ENCODE measurements around the gene PCMT1. TPM values are rescaled to one million over a fixed set of nuclear protein-coding genes. Genes with fewer than 3 reads are reported as not detected.

Gene PCMT1
- total and polyA plus RNA-seq, 2 of the 13 experiments (the other 11 are each of a cell fraction or from before 2014, with no cell fraction given) = 112 to 169 TPM

- no peak for TF ChIP-seq MXI1 (IDR thresholded peaks at IDR 0.05; ENCODE audit: borderline replicate concordance, low read depth, low read length)
- no peak for TF ChIP-seq SP5 (CRISPR knock-in tag; IDR thresholded peaks at IDR 0.05; ENCODE audit: borderline replicate concordance, low read depth)
- no peak for TF ChIP-seq ZNF674 (CRISPR knock-in tag; IDR thresholded peaks at IDR 0.05; ENCODE audit: low read depth)
- TF ChIP-seq CCAR2 (optimal IDR thresholded peaks at IDR 0.05; ENCODE audit: low read depth, low read length) = no peak
- no peak for TF ChIP-seq NR2F2 (IDR thresholded peaks at IDR 0.05; ENCODE audit: borderline replicate concordance, low read depth)
- no peak for TF ChIP-seq NR2C2 (CRISPR knock-in tag; IDR thresholded peaks at IDR 0.05; ENCODE audit: borderline replicate concordance)
Observed at GRCh38 chr6:149815788-149816187, 66.2 kb downstream of the PCMT1 start (continued).

GRCh38 chr6:149820506-149820905, 71.0 kb downstream of the PCMT1 start:
- H3K27me3 ChIP-seq (ENCODE audit: control insufficient read depth in 1 of 2, insufficient read depth in 2 of 2, low read length in 2 of 2) = no peaks in the 10 kb centered on the region
- CTCF ChIA-PET (ENCODE audit: low intra/inter-chr PET ratio, low total read pairs) = no interaction called here
- no peaks in the 10 kb centered on the region for H3K4me1 ChIP-seq (ENCODE audit: insufficient read depth, low read length)
- ATAC-seq = no peak
- H3K4me3 ChIP-seq (replicated peaks in 1 of 3; ENCODE audit: insufficient read depth in 1 of 3, low read depth in 2 of 3, low read length in 3 of 3) = no peak overlapping the region
- no peak overlapping the region for H3K27ac ChIP-seq (ENCODE audit: extremely low read length, insufficient read depth, low read length)
- H3K79me2 ChIP-seq (ENCODE audit: insufficient read depth, low read length) = no peaks in the 10 kb centered on the region
- H3K4me2 ChIP-seq (ENCODE audit: low read depth, low read length) = no peak overlapping the region
- no peaks in the 10 kb centered on the region for H4K20me1 ChIP-seq (ENCODE audit: insufficient read depth, low read length)
- no peak for FAIRE-seq
- peaks cover 0 to 16% of the 10 kb centered on the region in 2 experiments; a peak in 4 of 5 replicates for H3K36me3 ChIP-seq (replicated peaks in 1 of 2; ENCODE audit: control insufficient read depth in 1 of 2, insufficient read depth in 2 of 2, low read length in 2 of 2)
- no TSS peak for BruUV-seq (replicated peaks)
- WGBS (ENCODE audit: low lambda C conversion rate) = 96% methylated on average over 7 of the region's 7 CpGs
- POLR2A ChIA-PET = no interaction called here
- DNase-seq (ENCODE audit: low spot score) = no peak
- in situ Hi-C loops (cut with HindIII; ENCODE audit: extremely low pct_ligation_motif_present, low pct_unique_long_range_greater_than_20kb) = no loop called here
- H3K9me3 ChIP-seq (ENCODE audit: low read length) = no peaks in the 10 kb centered on the region
- no peak overlapping the region for H3K9ac ChIP-seq (ENCODE audit: insufficient read depth, low read depth, low read length)
- intact Hi-C loops (cut with micrococcal nuclease; ENCODE audit: unreplicated experiment) = no loop called here
- no peak overlapping the region for H2AFZ ChIP-seq (ENCODE audit: low read length)
- TF ChIP-seq IRF9 (CRISPR knock-in tag; IDR thresholded peaks at IDR 0.05; ENCODE audit: borderline replicate concordance) (no peak), ZBTB33 (CRISPR knock-in tag; IDR thresholded peaks at IDR 0.05) (peak; percentile 37; the same call in 1 of the 2 replicates)
